NB4 (cell line): ENCODE results near the gene ADCY1.

Experiments
- POLR2A ChIP-seq: IDR thresholded peaks from 2 replicates; pipeline ENCODE4 v1.6.1; 2011; ENCODE audit warnings: mild to moderate bottlenecking; ENCODE audit not compliant: insufficient read length; ENCODE audit errors: extremely low read depth
- TF ChIP-seq, protein P1 (sequence below): IDR thresholded peaks from one replicate; pipeline ENCODE4 v1.5.1; 2012; ENCODE audit warnings: low read depth, low read length
- TF ChIP-seq, protein P2 (sequence below): IDR thresholded peaks from 2 replicates; pipeline ENCODE4 v1.6.1; 2011; ENCODE audit warnings: low read depth, low read length

DNA sequence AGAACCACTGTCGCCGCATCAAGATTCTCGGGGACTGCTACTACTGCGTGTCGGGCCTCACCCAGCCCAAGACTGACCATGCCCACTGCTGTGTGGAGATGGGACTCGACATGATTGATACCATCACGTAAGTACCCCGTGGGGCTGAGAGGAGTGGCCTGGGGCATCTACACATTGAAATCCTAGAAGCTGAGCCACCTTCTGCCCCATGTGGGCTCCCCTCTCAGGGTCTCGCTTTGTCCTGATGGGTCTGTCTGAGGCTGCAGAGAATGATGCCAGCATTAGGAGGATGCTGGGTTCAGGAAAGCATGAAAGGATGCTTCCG is 74.5 kb downstream of the ADCY1 start:
- TF ChIP-seq, protein P1, sequence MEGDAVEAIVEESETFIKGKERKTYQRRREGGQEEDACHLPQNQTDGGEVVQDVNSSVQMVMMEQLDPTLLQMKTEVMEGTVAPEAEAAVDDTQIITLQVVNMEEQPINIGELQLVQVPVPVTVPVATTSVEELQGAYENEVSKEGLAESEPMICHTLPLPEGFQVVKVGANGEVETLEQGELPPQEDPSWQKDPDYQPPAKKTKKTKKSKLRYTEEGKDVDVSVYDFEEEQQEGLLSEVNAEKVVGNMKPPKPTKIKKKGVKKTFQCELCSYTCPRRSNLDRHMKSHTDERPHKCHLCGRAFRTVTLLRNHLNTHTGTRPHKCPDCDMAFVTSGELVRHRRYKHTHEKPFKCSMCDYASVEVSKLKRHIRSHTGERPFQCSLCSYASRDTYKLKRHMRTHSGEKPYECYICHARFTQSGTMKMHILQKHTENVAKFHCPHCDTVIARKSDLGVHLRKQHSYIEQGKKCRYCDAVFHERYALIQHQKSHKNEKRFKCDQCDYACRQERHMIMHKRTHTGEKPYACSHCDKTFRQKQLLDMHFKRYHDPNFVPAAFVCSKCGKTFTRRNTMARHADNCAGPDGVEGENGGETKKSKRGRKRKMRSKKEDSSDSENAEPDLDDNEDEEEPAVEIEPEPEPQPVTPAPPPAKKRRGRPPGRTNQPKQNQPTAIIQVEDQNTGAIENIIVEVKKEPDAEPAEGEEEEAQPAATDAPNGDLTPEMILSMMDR, result no peak
- TF ChIP-seq, protein P2, sequence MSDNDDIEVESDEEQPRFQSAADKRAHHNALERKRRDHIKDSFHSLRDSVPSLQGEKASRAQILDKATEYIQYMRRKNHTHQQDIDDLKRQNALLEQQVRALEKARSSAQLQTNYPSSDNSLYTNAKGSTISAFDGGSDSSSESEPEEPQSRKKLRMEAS, result no peak
- TF ChIP-seq POLR2A, result no peak
